GM12878 (cell line): ENCODE results near the gene DSG2. TPM values are rescaled to one million over a fixed set of nuclear protein-coding genes. Genes with fewer than 3 reads are reported as not detected.

ENCODE experiments used
- E4F1 ChIP-seq: fragments of 450-650 bp; IDR thresholded peaks from 2 replicates; pipeline ENCODE4 v1.6.1; 2018; ENCODE audit warnings: borderline replicate concordance, mild to moderate bottlenecking; ENCODE audit not compliant: partially characterized antibody
- EGR1 ChIP-seq, 2 experiments: IDR thresholded peaks; 1 replicate in 1 of 2; 2 replicates in 1 of 2; pipeline ENCODE4 v1.6.1; 2011 to 2012; ENCODE audit warnings: low read depth in 2 of 2, low read length in 2 of 2, borderline replicate concordance in 1 of 2, mild to moderate bottlenecking in 1 of 2, moderate library complexity in 1 of 2
- EZH2 ChIP-seq: IDR thresholded peaks from 2 replicates; pipeline ENCODE4 v1.6.1; 2012; ENCODE audit warnings: low read depth, mild to moderate bottlenecking, control low read depth, inconsistent platforms, low read length, borderline replicate concordance; ENCODE audit not compliant: control insufficient read depth
- GATAD2B ChIP-seq: fragments of 450-650 bp; conservative IDR thresholded peaks from 2 replicates; pipeline ENCODE4 v1.6.1; 2017; ENCODE audit warnings: low read depth, mild to moderate bottlenecking, moderate library complexity
- HCFC1 ChIP-seq: fragments of 150-350 bp; IDR thresholded peaks from 2 replicates; pipeline ENCODE4 v1.6.1; 2014; ENCODE audit warnings: low read length
- MTA3 ChIP-seq: IDR thresholded peaks from 2 replicates; pipeline ENCODE4 v1.6.1; 2012; ENCODE audit warnings: low read length, inconsistent platforms, borderline replicate concordance
- SREBF1 ChIP-seq: IDR thresholded peaks from 2 replicates; pipeline ENCODE4 v1.6.1; 2012; ENCODE audit warnings: mild to moderate bottlenecking, low read length
- ZNF274 ChIP-seq: IDR thresholded peaks from one replicate; pipeline ENCODE4 v1.8.0; 2011; ENCODE audit not compliant: insufficient read length, insufficient read depth
- ZZZ3 ChIP-seq: IDR thresholded peaks from 2 replicates; pipeline ENCODE4 v1.6.1; 2011; ENCODE audit warnings: low read depth; ENCODE audit not compliant: control insufficient read depth, insufficient read length
- polyA plus RNA-seq, 11 experiments: library from polyadenylated mRNA; depleted of rRNA in 4 of 11; unstranded in 6 of 11; stranded (reverse) in 5 of 11; fragments of >200 nt; fragmentation: Nextera tagmentation in 4 of 11; fragmentation: Illumina TruSeq in 1 of 11; extraction: Ambion mirVana in 4 of 11; extraction: Trizol in 1 of 11; gene quantifications; 1 replicate in 1 of 11; 2 replicates in 10 of 11; pipeline versions ENCODE4 v1.2.1 to v1.2.3, GENCODE V29; 2011 to 2016; ENCODE audit warnings: inconsistent platforms in 2 of 11, missing spikeins in 2 of 11, low read depth in 1 of 11
- total RNA-seq, 4 experiments: library from RNA; depleted of rRNA in 3 of 4; stranded (reverse); fragments of >200 nt in 3 of 4; fragmentation: Illumina TruSeq in 1 of 4; extraction: Trizol in 1 of 4; gene quantifications; 2 replicates each; pipeline versions ENCODE4 v1.2.1 to v1.2.3, GENCODE V29; 2013 to 2021
- TF ChIP-seq, protein P1 (sequence below): fragments of 450-650 bp; IDR thresholded peaks from 2 replicates; pipeline ENCODE4 v1.6.1; 2016; ENCODE audit warnings: mild to moderate bottlenecking, moderate library complexity, borderline replicate concordance

Gene DSG2
- total and polyA plus RNA-seq, 10 of the 15 experiments (the other 5 are each of a cell fraction or from before 2014, with no cell fraction given), result 11.7 to 46.2 (median 28.0) TPM

DNA sequence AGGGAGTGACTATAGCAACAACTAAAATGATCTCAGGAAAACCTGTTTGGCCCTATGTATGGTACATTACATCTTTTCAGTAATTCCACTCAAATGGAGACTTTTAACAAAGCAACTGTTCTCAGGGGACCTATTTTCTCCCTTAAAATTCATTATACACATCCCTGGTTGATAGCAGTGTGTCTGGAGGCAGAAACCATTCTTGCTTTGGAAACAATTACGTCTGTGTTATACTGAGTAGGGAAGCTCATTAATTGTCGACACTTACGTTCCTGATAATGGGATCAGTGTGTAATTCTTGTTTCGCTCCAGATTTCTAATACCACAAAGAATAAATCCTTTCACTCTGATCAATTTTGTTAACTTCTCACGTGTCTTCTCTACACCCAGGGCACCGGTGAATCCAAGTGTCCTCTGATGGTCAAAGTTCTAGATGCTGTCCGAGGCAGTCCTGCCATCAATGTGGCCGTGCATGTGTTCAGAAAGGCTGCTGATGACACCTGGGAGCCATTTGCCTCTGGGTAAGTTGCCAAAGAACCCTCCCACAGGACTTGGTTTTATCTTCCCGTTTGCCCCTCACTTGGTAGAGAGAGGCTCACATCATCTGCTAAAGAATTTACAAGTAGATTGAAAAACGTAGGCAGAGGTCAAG is 94.7 kb downstream of the DSG2 start (continued):
- TF ChIP-seq, protein P1, sequence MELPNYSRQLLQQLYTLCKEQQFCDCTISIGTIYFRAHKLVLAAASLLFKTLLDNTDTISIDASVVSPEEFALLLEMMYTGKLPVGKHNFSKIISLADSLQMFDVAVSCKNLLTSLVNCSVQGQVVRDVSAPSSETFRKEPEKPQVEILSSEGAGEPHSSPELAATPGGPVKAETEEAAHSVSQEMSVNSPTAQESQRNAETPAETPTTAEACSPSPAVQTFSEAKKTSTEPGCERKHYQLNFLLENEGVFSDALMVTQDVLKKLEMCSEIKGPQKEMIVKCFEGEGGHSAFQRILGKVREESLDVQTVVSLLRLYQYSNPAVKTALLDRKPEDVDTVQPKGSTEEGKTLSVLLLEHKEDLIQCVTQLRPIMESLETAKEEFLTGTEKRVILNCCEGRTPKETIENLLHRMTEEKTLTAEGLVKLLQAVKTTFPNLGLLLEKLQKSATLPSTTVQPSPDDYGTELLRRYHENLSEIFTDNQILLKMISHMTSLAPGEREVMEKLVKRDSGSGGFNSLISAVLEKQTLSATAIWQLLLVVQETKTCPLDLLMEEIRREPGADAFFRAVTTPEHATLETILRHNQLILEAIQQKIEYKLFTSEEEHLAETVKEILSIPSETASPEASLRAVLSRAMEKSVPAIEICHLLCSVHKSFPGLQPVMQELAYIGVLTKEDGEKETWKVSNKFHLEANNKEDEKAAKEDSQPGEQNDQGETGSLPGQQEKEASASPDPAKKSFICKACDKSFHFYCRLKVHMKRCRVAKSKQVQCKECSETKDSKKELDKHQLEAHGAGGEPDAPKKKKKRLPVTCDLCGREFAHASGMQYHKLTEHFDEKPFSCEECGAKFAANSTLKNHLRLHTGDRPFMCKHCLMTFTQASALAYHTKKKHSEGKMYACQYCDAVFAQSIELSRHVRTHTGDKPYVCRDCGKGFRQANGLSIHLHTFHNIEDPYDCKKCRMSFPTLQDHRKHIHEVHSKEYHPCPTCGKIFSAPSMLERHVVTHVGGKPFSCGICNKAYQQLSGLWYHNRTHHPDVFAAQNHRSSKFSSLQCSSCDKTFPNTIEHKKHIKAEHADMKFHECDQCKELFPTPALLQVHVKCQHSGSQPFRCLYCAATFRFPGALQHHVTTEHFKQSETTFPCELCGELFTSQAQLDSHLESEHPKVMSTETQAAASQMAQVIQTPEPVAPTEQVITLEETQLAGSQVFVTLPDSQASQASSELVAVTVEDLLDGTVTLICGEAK, result no peak
- TF ChIP-seq GATAD2B (no peak), ZZZ3 (no peak), SREBF1 (no peak), EZH2 (no peak), ZNF274 (no peak), HCFC1 (no peak), EGR1 (IDR thresholded peaks at IDR 0.05; ENCODE audit: borderline replicate concordance in 1 of 2, low read depth in 2 of 2, low read length in 2 of 2) (no peak), MTA3 (no peak), E4F1 (no peak)
